K562 (cell line): ENCODE measurements around the gene ETV3L. TPM values are rescaled to one million over a fixed set of nuclear protein-coding genes. Genes with fewer than 3 reads are reported as not detected.

Experiments used
- DACH1 ChIP-seq: fragments of 450-650 bp; IDR thresholded peaks from 2 replicates; pipeline ENCODE4 v1.6.1; 2018; ENCODE audit not compliant: partially characterized antibody
- E2F3 ChIP-seq: fragments of 250-450 bp; sonication (Bioruptor Pico); IDR thresholded peaks from 2 replicates; pipeline ENCODE4 v1.4.0; 2020; ENCODE audit warnings: mild to moderate bottlenecking
- FOXA3 ChIP-seq, 2 experiments: fragments of 450-650 bp in 1 of 2; sonication (generic) in 1 of 2; formaldehyde crosslinking; IDR thresholded peaks in 1 of 2; conservative IDR thresholded peaks in 1 of 2; 2 replicates each; pipeline versions ENCODE4 v1.4.0 to v1.8.0; 2020 to 2022; ENCODE audit warnings: mild to moderate bottlenecking in 2 of 2, missing genetic modification reagents in 1 of 2
- GATAD2A ChIP-seq: fragments of 450-650 bp; IDR thresholded peaks from 2 replicates; pipeline ENCODE4 v1.6.1; 2017
- HNRNPL ChIP-seq: fragments of 200-400 bp; formaldehyde crosslinking; IDR thresholded peaks from 2 replicates; pipeline ENCODE4 v1.6.1; 2017; ENCODE audit warnings: low read depth, mild to moderate bottlenecking, low read length
- HNRNPUL1 ChIP-seq: fragments of 200-400 bp; formaldehyde crosslinking; IDR thresholded peaks from 2 replicates; pipeline ENCODE4 v1.6.1; 2017; ENCODE audit warnings: low read length
- KLF13 ChIP-seq: fragments of 450-650 bp; IDR thresholded peaks from 2 replicates; pipeline ENCODE4 v1.6.1; 2016; ENCODE audit warnings: missing genetic modification characterization, low read depth, mild to moderate bottlenecking, missing compliant biosample characterization, moderate library complexity, borderline replicate concordance
- NFRKB ChIP-seq: fragments of 450-650 bp; IDR thresholded peaks from 2 replicates; pipeline ENCODE4 v1.6.1; 2016; ENCODE audit warnings: low read depth
- NR2C2 ChIP-seq, 2 experiments: fragments of 200-800 bp in 1 of 2; sonication (Bioruptor generic) in 1 of 2; sonication (generic) in 1 of 2; formaldehyde crosslinking in 1 of 2; IDR thresholded peaks; 2 replicates each; pipeline versions ENCODE4 v1.6.1 to v1.8.0; 2016 to 2022; ENCODE audit warnings: mild to moderate bottlenecking in 1 of 2, missing compliant biosample characterization in 1 of 2, missing genetic modification characterization in 1 of 2, missing genetic modification reagents in 1 of 2
- RAD21 ChIP-seq, 2 experiments: fragments of 250-450 bp in 1 of 2; fragments of 450-650 bp in 1 of 2; sonication (Bioruptor Pico) in 1 of 2; formaldehyde crosslinking in 1 of 2; IDR thresholded peaks in 1 of 2; conservative IDR thresholded peaks in 1 of 2; 2 replicates each; pipeline versions ENCODE4 v1.4.0 to v1.8.0; 2020 to 2022; ENCODE audit warnings: mild to moderate bottlenecking in 2 of 2, moderate library complexity in 1 of 2
- XRCC5 ChIP-seq: fragments of 200-400 bp; formaldehyde crosslinking; IDR thresholded peaks from 2 replicates; pipeline ENCODE4 v1.6.1; 2017; ENCODE audit warnings: low read depth, mild to moderate bottlenecking, low read length
- ZNF174 ChIP-seq: fragments of 250-450 bp; sonication (Bioruptor Pico); IDR thresholded peaks from 2 replicates; pipeline ENCODE4 v1.4.0; 2020; ENCODE audit warnings: mild to moderate bottlenecking
- polyA plus RNA-seq, 8 experiments: library from polyadenylated mRNA; depleted of rRNA in 4 of 8; stranded (reverse) in 5 of 8; unstranded in 3 of 8; fragments of >200 nt; fragmentation: Nextera tagmentation in 2 of 8; fragmentation: Illumina TruSeq in 1 of 8; extraction: Ambion mirVana in 2 of 8; extraction: Trizol in 1 of 8; gene quantifications; 2 replicates each; pipeline versions ENCODE4 v1.2.1 to v1.2.3, GENCODE V29; 2011 to 2014; ENCODE audit warnings: inconsistent platforms in 1 of 8, missing spikeins in 1 of 8
- total RNA-seq, 7 experiments: library from RNA; depleted of rRNA in 6 of 7; stranded (reverse); fragments of >200 nt in 6 of 7; fragmentation: Illumina TruSeq in 2 of 7; extraction: Trizol in 2 of 7; gene quantifications; 2 replicates each; pipeline versions ENCODE4 v1.2.1 to v1.2.3, GENCODE V29; 2011 to 2021; ENCODE audit warnings: low replicate concordance in 1 of 7
- TF ChIP-seq, protein P1 (sequence below): IDR thresholded peaks from 3 replicates; pipeline ENCODE4 v1.6.1; 2011; ENCODE audit warnings: borderline replicate concordance, mild to moderate bottlenecking, moderate library complexity; ENCODE audit not compliant: insufficient read length; ENCODE audit errors: extremely low read depth
- TF ChIP-seq, protein P2 (sequence below), 2 experiments: fragments of 450-650 bp in 1 of 2; sonication (generic) in 1 of 2; formaldehyde crosslinking in 1 of 2; IDR thresholded peaks in 1 of 2; conservative IDR thresholded peaks in 1 of 2; 2 replicates each; pipeline versions ENCODE4 v1.6.1 to v1.8.1; 2016 to 2023; ENCODE audit warnings: mild to moderate bottlenecking in 2 of 2, moderate library complexity in 2 of 2, inconsistent platforms in 1 of 2, missing genetic modification reagents in 1 of 2
- TF ChIP-seq, protein P3 (sequence below): sonication (generic); formaldehyde crosslinking; IDR thresholded peaks from 2 replicates; pipeline ENCODE4 v1.8.1; 2023; ENCODE audit warnings: mild to moderate bottlenecking, missing genetic modification reagents
- TF ChIP-seq, protein P4 (sequence below): fragments of 250-450 bp; sonication (Bioruptor Pico); IDR thresholded peaks from 2 replicates; pipeline ENCODE4 v1.4.0; 2020; ENCODE audit warnings: mild to moderate bottlenecking, moderate library complexity, borderline replicate concordance

The ETV3L gene
- total and polyA plus RNA-seq, 9 of the 15 experiments (the other 6 are each of a cell fraction or from before 2014, with no cell fraction given): not detected

DNA sequence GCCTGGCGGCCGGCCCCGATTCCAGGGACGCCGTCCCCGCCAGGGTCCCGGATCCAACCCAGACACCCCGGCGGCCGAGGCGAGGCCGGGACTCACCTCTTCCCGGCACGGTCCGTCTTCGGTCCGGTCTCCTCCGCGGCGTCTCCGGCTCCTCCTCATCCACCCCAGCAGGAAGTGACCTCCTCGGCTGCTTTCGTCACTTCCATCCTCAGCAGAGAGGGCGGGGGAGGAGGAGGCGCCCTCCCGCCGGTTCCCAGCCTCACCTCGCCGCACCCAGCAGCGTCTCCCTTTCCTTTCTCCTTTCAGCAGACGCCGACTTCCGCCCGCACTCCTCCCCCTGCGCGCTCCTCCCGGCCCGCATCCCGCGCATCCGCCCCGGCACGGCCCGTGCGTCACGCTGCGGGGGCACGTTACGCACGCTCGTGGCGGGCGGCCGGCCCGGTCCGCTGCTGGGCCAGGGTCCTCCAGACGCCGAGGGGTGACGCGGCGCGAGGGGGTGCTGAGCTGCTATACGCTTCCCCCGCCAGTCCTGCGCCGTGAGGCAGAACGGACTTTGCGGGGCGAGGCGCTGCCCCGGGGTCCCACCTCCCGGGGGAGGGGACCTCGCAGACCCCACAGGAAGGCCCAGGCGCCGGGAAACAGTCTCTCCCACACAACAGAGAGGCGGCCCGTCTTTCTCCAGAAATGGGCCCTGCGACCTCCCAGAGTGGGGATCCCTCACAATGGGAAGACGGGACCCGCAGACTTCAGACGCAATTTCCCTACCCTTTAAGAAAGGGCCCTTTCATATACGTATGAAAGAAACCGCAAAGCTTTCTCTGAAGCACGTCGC is 38.8 kb upstream of the ETV3L start, which contains the start of gene ETV3 (continued):
- TF ChIP-seq KLF13 (tag): peak; percentile 66
- TF ChIP-seq, protein P1, sequence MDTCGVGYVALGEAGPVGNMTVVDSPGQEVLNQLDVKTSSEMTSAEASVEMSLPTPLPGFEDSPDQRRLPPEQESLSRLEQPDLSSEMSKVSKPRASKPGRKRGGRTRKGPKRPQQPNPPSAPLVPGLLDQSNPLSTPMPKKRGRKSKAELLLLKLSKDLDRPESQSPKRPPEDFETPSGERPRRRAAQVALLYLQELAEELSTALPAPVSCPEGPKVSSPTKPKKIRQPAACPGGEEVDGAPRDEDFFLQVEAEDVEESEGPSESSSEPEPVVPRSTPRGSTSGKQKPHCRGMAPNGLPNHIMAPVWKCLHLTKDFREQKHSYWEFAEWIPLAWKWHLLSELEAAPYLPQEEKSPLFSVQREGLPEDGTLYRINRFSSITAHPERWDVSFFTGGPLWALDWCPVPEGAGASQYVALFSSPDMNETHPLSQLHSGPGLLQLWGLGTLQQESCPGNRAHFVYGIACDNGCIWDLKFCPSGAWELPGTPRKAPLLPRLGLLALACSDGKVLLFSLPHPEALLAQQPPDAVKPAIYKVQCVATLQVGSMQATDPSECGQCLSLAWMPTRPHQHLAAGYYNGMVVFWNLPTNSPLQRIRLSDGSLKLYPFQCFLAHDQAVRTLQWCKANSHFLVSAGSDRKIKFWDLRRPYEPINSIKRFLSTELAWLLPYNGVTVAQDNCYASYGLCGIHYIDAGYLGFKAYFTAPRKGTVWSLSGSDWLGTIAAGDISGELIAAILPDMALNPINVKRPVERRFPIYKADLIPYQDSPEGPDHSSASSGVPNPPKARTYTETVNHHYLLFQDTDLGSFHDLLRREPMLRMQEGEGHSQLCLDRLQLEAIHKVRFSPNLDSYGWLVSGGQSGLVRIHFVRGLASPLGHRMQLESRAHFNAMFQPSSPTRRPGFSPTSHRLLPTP: no peak
- no peak for TF ChIP-seq DACH1
- TF ChIP-seq, protein P2, sequence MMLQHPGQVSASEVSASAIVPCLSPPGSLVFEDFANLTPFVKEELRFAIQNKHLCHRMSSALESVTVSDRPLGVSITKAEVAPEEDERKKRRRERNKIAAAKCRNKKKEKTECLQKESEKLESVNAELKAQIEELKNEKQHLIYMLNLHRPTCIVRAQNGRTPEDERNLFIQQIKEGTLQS (IDR thresholded peaks at IDR 0.05): peak; percentile 35; the same call in 1 of the 2 replicates
- TF ChIP-seq, protein P2 (CRISPR knock-in tag; conservative IDR thresholded peaks at IDR 0.05): no peak
- no peak for TF ChIP-seq HNRNPUL1
- TF ChIP-seq, protein P3, sequence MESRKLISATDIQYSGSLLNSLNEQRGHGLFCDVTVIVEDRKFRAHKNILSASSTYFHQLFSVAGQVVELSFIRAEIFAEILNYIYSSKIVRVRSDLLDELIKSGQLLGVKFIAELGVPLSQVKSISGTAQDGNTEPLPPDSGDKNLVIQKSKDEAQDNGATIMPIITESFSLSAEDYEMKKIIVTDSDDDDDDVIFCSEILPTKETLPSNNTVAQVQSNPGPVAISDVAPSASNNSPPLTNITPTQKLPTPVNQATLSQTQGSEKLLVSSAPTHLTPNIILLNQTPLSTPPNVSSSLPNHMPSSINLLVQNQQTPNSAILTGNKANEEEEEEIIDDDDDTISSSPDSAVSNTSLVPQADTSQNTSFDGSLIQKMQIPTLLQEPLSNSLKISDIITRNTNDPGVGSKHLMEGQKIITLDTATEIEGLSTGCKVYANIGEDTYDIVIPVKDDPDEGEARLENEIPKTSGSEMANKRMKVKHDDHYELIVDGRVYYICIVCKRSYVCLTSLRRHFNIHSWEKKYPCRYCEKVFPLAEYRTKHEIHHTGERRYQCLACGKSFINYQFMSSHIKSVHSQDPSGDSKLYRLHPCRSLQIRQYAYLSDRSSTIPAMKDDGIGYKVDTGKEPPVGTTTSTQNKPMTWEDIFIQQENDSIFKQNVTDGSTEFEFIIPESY: 0 out of 2 replicates have a peak, but pooled peaks have one; percentile 32
- TF ChIP-seq RAD21 (CRISPR knock-in tag; conservative IDR thresholded peaks at IDR 0.05 in 1 of 2, IDR thresholded peaks at IDR 0.05 in 1 of 2): no peak
- TF ChIP-seq FOXA3 (CRISPR knock-in tag; conservative IDR thresholded peaks at IDR 0.05 in 1 of 2, IDR thresholded peaks at IDR 0.05 in 1 of 2): no peak; a peak in 1 of 4 replicates
- 0 out of 2 replicates have a peak, but pooled peaks have one; percentile 38 for TF ChIP-seq E2F3 (CRISPR knock-in tag)
- 0 out of 2 replicates have a peak, but pooled peaks have one; percentile 55 for TF ChIP-seq NFRKB
- 0 out of 2 replicates have a peak, but pooled peaks have one; percentile 51 for TF ChIP-seq HNRNPL
- TF ChIP-seq, protein P4, sequence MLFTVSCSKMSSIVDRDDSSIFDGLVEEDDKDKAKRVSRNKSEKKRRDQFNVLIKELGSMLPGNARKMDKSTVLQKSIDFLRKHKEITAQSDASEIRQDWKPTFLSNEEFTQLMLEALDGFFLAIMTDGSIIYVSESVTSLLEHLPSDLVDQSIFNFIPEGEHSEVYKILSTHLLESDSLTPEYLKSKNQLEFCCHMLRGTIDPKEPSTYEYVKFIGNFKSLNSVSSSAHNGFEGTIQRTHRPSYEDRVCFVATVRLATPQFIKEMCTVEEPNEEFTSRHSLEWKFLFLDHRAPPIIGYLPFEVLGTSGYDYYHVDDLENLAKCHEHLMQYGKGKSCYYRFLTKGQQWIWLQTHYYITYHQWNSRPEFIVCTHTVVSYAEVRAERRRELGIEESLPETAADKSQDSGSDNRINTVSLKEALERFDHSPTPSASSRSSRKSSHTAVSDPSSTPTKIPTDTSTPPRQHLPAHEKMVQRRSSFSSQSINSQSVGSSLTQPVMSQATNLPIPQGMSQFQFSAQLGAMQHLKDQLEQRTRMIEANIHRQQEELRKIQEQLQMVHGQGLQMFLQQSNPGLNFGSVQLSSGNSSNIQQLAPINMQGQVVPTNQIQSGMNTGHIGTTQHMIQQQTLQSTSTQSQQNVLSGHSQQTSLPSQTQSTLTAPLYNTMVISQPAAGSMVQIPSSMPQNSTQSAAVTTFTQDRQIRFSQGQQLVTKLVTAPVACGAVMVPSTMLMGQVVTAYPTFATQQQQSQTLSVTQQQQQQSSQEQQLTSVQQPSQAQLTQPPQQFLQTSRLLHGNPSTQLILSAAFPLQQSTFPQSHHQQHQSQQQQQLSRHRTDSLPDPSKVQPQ (CRISPR knock-in tag): no peak
- TF ChIP-seq XRCC5: no peak
- peak; percentile 87 for TF ChIP-seq GATAD2A
- TF ChIP-seq NR2C2 (CRISPR knock-in tag; IDR thresholded peaks at IDR 0.05): no peak
- peak; percentile 86 for TF ChIP-seq NR2C2 (tag; IDR thresholded peaks at IDR 0.05)
- TF ChIP-seq ZNF174 (CRISPR knock-in tag): no peak
